Measurements from ENCODE around the gene ZNF653.
"Not testable (repeated sequence)": the region's sequence is repeated elsewhere in the genome, so short reads cannot be mapped to it uniquely, and the experiment has no call there.

Gene ZNF653

DNA sequence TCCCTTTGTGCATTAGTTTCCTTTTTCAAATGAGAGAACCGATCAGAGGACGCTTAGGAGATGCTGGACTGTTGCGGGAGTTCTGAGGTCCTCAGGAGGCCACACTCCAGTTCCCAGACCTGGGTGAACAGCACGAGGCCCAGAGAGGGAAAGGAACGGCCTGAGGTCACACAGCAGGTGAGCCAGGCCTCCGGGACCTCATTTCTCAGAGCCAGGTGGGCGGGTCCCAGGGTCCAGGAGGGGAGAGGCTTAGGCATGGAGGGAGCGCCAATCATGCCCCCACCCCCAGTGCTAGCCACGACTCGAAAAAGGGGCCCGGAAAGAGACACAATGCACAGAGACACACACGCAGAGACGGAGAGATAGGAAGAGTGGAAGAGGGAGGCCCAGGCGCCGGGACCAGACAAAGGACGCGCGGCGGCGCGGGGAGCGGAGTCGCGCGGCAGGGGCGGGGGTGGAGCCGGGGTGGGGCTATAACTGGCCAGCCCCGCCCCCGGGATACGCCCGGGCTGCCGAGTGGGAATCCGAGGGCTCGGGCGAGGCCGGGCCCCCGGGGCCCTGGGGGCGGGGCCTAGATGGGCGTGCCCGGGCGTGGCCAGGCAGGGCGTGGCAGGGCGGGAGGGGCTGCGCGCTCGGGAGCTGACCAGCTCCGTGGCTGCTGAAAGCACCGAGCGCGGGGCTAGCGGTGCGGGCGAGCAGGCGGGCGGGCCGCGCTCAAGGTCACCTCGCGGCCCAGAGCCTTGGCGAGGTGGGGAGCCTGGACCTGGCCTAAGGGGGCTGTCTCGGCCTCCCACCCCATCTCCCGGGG lies 26.3 kb downstream of the ZNF653 start:
- Histone ChIP-seq H3K4me1 (ENCODE audit: insufficient read depth, low read length, poor library complexity, severe bottlenecking) (no peaks in the 10 kb centered on the region), H3K4me3 (ENCODE audit: low read length, poor library complexity, severe bottlenecking) (no peak overlapping the region), H3K79me2 (ENCODE audit: insufficient read depth, low read length) (no peaks in the 10 kb centered on the region), H3F3A (ENCODE audit: low read depth) (no peaks in the 10 kb centered on the region), H3K9ac (ENCODE audit: low read depth, low read length, poor library complexity, severe bottlenecking) (no peak overlapping the region), H3K4me2 (ENCODE audit: low read depth, low read length, poor library complexity, severe bottlenecking) (no peak overlapping the region), H3K9me2 (replicated peaks; ENCODE audit: low read depth, low read length) (no peaks in the 10 kb centered on the region), H3K9me3 (ENCODE audit: insufficient read depth, low read depth, low read length) (no peaks in the 10 kb centered on the region), H3K36me3 (ENCODE audit: insufficient read depth, low read length) (no peaks in the 10 kb centered on the region), H3K27me3 (ENCODE audit: insufficient read depth, low read length, poor library complexity, severe bottlenecking) (no peaks in the 10 kb centered on the region), H4K20me1 (ENCODE audit: insufficient read depth, low read length, poor library complexity, severe bottlenecking) (no peaks in the 10 kb centered on the region), H2AFZ (ENCODE audit: low read length) (no peak overlapping the region)
- TF ChIP-seq EZH2phosphoT487 (IDR thresholded peaks at IDR 0.05; ENCODE audit: borderline replicate concordance), result no peak
- TF ChIP-seq, protein P1, sequence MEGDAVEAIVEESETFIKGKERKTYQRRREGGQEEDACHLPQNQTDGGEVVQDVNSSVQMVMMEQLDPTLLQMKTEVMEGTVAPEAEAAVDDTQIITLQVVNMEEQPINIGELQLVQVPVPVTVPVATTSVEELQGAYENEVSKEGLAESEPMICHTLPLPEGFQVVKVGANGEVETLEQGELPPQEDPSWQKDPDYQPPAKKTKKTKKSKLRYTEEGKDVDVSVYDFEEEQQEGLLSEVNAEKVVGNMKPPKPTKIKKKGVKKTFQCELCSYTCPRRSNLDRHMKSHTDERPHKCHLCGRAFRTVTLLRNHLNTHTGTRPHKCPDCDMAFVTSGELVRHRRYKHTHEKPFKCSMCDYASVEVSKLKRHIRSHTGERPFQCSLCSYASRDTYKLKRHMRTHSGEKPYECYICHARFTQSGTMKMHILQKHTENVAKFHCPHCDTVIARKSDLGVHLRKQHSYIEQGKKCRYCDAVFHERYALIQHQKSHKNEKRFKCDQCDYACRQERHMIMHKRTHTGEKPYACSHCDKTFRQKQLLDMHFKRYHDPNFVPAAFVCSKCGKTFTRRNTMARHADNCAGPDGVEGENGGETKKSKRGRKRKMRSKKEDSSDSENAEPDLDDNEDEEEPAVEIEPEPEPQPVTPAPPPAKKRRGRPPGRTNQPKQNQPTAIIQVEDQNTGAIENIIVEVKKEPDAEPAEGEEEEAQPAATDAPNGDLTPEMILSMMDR (conservative IDR thresholded peaks at IDR 0.05; ENCODE audit: low read length), result no peak

DNA sequence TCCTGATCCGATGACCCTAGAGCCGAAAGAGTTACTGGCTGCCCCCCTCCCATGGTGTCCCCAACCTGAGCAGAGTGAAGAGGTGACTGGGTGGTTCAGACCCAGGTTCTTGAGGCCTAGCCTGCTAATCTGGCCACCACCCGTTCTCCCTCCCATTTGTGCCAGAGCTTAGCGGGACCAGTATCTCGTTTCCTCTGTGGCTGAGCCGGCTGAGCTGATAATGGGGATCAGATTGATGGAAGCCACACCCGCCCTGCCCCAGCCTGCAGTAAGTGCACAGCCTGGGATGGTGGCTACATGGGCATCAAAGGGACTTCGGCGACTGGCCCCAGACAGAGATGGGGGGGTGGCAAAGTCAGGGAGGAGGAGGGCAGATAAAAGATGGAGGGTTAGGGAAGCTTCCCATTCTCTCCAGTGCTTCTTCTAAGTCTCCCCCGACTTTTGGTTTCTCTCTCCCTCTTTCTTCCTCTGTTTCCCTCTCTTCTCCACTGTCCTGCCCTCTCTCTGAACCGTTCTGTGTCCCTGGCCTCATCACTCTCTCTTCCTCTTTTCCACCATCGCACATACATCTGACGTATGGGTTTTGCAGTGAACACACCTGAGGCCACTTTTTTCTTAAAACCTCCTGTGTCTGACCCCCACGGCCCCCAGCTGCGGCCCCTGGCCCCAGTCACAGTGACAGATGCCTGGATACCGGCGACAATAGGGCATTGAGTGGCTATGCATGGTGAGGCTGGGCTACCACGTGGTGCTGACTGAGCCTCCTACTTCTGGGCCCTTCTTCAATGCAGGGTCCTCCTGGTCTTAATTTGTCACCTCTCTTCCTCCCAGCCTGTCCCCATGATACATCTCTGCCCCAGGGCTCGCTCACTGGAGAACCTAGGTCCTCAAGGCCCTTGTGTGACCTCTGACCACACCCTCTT lies 27.2 kb downstream of the ZNF653 start:
- Histone ChIP-seq H3K27me3 (ENCODE audit: insufficient read depth, low read length, poor library complexity, severe bottlenecking) (no peaks in the 10 kb centered on the region), H3K79me2 (ENCODE audit: insufficient read depth, low read length) (no peaks in the 10 kb centered on the region), H3K4me3 (ENCODE audit: low read length, poor library complexity, severe bottlenecking) (no peak overlapping the region), H3F3A (ENCODE audit: low read depth) (no peaks in the 10 kb centered on the region), H2AFZ (ENCODE audit: low read length) (no peak overlapping the region), H3K9me2 (replicated peaks; ENCODE audit: low read depth, low read length) (no peaks in the 10 kb centered on the region), H3K36me3 (ENCODE audit: insufficient read depth, low read length) (no peaks in the 10 kb centered on the region), H3K9me3 (ENCODE audit: insufficient read depth, low read depth, low read length) (no peaks in the 10 kb centered on the region), H3K4me2 (ENCODE audit: low read depth, low read length, poor library complexity, severe bottlenecking) (no peak overlapping the region), H3K4me1 (ENCODE audit: insufficient read depth, low read length, poor library complexity, severe bottlenecking) (no peaks in the 10 kb centered on the region), H4K20me1 (ENCODE audit: insufficient read depth, low read length, poor library complexity, severe bottlenecking) (no peaks in the 10 kb centered on the region), H3K9ac (ENCODE audit: low read depth, low read length, poor library complexity, severe bottlenecking) (no peak overlapping the region)
- no peak for TF ChIP-seq EZH2phosphoT487 (IDR thresholded peaks at IDR 0.05; ENCODE audit: borderline replicate concordance)
- TF ChIP-seq, protein P1 (conservative IDR thresholded peaks at IDR 0.05; ENCODE audit: low read length), result no peak

DNA sequence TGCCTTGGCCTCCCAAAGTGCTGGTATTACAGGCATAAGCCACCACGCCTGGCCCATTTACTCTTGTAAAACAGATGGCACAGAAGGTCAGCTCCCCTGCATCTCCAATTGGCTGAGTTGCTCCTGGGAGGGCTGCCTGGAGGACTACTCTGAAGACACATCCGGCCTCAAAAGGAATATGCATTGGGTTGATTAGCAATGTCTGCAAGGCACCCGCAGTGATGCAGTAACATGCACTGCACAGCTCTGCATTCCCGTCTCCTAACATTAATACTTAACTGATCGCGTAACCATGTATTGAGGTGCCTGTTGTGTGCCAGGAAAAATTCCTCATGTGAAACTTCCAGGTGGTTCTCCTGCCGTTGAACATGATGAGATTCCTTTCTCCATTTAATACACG lies 29.8 kb downstream of the ZNF653 start:
- H3F3A ChIP-seq (ENCODE audit: low read depth), result no peaks in the 10 kb centered on the region
- H2AFZ ChIP-seq (ENCODE audit: low read length), result no peak overlapping the region
- H3K9ac ChIP-seq (ENCODE audit: low read depth, low read length, poor library complexity, severe bottlenecking), result no peak overlapping the region
- H3K4me1 ChIP-seq (ENCODE audit: insufficient read depth, low read length, poor library complexity, severe bottlenecking), result no peaks in the 10 kb centered on the region
- no peaks in the 10 kb centered on the region for H3K27me3 ChIP-seq (ENCODE audit: insufficient read depth, low read length, poor library complexity, severe bottlenecking)
- no peaks in the 10 kb centered on the region for H3K9me3 ChIP-seq (ENCODE audit: insufficient read depth, low read depth, low read length)
- no peaks in the 10 kb centered on the region for H4K20me1 ChIP-seq (ENCODE audit: insufficient read depth, low read length, poor library complexity, severe bottlenecking)
- no peak overlapping the region for H3K4me3 ChIP-seq (ENCODE audit: low read length, poor library complexity, severe bottlenecking)
- H3K36me3 ChIP-seq (ENCODE audit: insufficient read depth, low read length), result no peaks in the 10 kb centered on the region
- no peaks in the 10 kb centered on the region for H3K79me2 ChIP-seq (ENCODE audit: insufficient read depth, low read length)
- TF ChIP-seq, protein P1 (conservative IDR thresholded peaks at IDR 0.05; ENCODE audit: low read length), result no peak
- TF ChIP-seq EZH2phosphoT487 (IDR thresholded peaks at IDR 0.05; ENCODE audit: borderline replicate concordance), result no peak
- H3K4me2 ChIP-seq (ENCODE audit: low read depth, low read length, poor library complexity, severe bottlenecking), result no peak overlapping the region
- H3K9me2 ChIP-seq (replicated peaks; ENCODE audit: low read depth, low read length), result no peaks in the 10 kb centered on the region

DNA sequence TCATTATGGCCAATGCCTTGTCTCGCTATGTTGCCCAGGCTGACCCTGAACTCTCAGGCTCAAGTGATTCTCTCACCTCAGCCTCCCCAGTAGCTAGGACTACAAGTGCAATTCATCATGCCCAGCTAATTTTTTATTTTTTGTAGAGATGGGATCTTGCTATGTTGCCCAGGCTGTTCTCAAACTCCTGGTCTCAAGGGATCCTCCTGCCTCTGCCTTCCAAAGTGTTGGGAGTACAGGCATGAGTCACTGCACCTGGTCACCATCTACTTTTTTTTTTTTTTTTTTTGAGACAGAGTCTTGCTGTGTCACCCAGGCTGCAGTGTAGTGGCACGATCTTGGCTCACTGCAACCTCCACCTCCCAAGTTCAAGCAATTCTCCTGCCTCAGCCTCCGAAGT lies 30.3 kb downstream of the ZNF653 start:
- H3K79me2 ChIP-seq (ENCODE audit: insufficient read depth, low read length); H2AFZ ChIP-seq (ENCODE audit: low read length); H3K9me2 ChIP-seq (replicated peaks; ENCODE audit: low read depth, low read length); H3K27me3 ChIP-seq (ENCODE audit: insufficient read depth, low read length, poor library complexity, severe bottlenecking); H3K9me3 ChIP-seq (ENCODE audit: insufficient read depth, low read depth, low read length); H4K20me1 ChIP-seq (ENCODE audit: insufficient read depth, low read length, poor library complexity, severe bottlenecking); H3K4me1 ChIP-seq (ENCODE audit: insufficient read depth, low read length, poor library complexity, severe bottlenecking); H3K4me3 ChIP-seq (ENCODE audit: low read length, poor library complexity, severe bottlenecking); H3F3A ChIP-seq (ENCODE audit: low read depth); H3K36me3 ChIP-seq (ENCODE audit: insufficient read depth, low read length); H3K4me2 ChIP-seq (ENCODE audit: low read depth, low read length, poor library complexity, severe bottlenecking); H3K9ac ChIP-seq (ENCODE audit: low read depth, low read length, poor library complexity, severe bottlenecking): not testable (repeated sequence)

Measured in Loucy (cell line).